ENCODE measurements around the gene CYP4F22.

DNA sequence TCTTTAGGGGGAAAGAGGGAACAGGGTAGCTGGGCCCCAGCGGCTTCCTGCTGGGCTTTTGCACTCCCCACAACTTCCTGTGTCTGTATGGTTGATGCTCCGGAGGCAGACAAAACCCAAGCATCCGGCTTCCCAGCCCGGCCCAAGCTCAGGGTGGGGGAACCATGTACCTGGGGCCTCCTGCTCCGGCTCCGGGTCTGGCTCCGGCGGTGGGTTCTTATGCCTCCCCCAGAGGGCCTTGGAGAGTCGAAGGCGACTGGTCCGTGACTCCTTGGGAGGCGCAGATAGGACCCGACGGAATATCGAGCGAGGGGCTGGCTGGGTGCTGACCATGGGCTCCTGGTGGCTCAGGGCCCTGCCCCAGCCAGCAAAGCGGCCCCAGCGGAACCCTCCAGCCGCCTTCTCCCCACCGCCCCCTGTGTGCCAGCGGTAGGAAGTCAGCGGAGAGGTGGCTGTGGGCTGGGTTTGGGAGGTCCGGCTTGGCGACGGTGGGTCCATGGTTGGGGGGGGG, 44.4 kb upstream of the CYP4F22 start:
- peak; percentile 61 for TF ChIP-seq POLR2AphosphoS5 (IDR thresholded peaks at IDR 0.05; ENCODE audit: low read depth, low read length)
- TF ChIP-seq TAF1 (IDR thresholded peaks at IDR 0.05; ENCODE audit: low read depth, low read length): peak; percentile 67
- TF ChIP-seq POLR2A (IDR thresholded peaks at IDR 0.05; ENCODE audit: low read depth, low read length): peak; percentile 84
